Measurements from ENCODE around the gene NPEPPS. TPM values are rescaled to one million over a fixed set of nuclear protein-coding genes. Genes with fewer than 3 reads are reported as not detected.

Gene NPEPPS
- total RNA-seq, 1 experiment from 2014 or later = 137 TPM

GRCh38 chr17:47664624-47664941 is 133.7 kb downstream of the NPEPPS start:
- Histone ChIP-seq H3K27me3 (ENCODE audit: control insufficient read depth, insufficient read depth, low read length) (no peaks in the 10 kb centered on the region), H3K4me1 (ENCODE audit: control insufficient read depth, insufficient read depth, low read length) (no peaks in the 10 kb centered on the region), H3K27ac (ENCODE audit: low read length) (no peak overlapping the region), H3K4me3 (ENCODE audit: low read depth in 2 of 2, low read length in 2 of 2) (no peak overlapping the region), H3K9me3 (ENCODE audit: control insufficient read depth, insufficient read depth, low read depth, low read length) (no peaks in the 10 kb centered on the region), H3K36me3 (ENCODE audit: control insufficient read depth, insufficient read depth, low read length) (peaks cover 74% of the 10 kb centered on the region)
- POLR2A ChIA-PET = no interaction called here
- CTCF ChIA-PET = interaction anchor here (1.0 kb wide), 1 partner anchor 126 kb away, joined by 3 read pairs; no protein-coding TSS in a partner anchor
- intact Hi-C loops (cut with micrococcal nuclease; ENCODE audit: unreplicated experiment) = no loop called here
- ATAC-seq (no peak), DNase-seq (ENCODE audit: low read depth, low spot score) (no peak)
- in situ Hi-C loops (cut with HindIII; ENCODE audit: low pct_unique_long_range_greater_than_20kb, low sequenced_read_pairs) = no loop called here
- BruUV-seq (replicated peaks) = no TSS peak
- TF ChIP-seq SIN3A (IDR thresholded peaks at IDR 0.05; ENCODE audit: borderline replicate concordance, insufficient read depth, low read depth, low read length) (no peak), REST (IDR thresholded peaks at IDR 0.05; ENCODE audit: insufficient read depth in 1 of 2, low read depth in 2 of 2, low read length in 1 of 2) (no peak), CTCF (IDR thresholded peaks at IDR 0.05) (peak; percentile 70), TCF7L2 (IDR thresholded peaks at IDR 0.05; ENCODE audit: low read depth, low read length) (no peak)

- in situ Hi-C loops (cut with HindIII; ENCODE audit: low pct_unique_long_range_greater_than_20kb, low sequenced_read_pairs) (no loop called here), intact Hi-C loops (cut with micrococcal nuclease; ENCODE audit: unreplicated experiment) (no loop called here)
- Histone ChIP-seq H3K27ac (ENCODE audit: low read length) (no peak overlapping the region; the same call in 1 of the 2 replicates), H3K9me3 (ENCODE audit: control insufficient read depth, insufficient read depth, low read depth, low read length) (no peaks in the 10 kb centered on the region), H3K4me3 (ENCODE audit: low read depth in 2 of 2, low read length in 2 of 2) (no peak overlapping the region), H3K36me3 (ENCODE audit: control insufficient read depth, insufficient read depth, low read length) (peaks cover 74% of the 10 kb centered on the region), H3K4me1 (ENCODE audit: control insufficient read depth, insufficient read depth, low read length) (no peaks in the 10 kb centered on the region), H3K27me3 (ENCODE audit: control insufficient read depth, insufficient read depth, low read length) (no peaks in the 10 kb centered on the region)
- TF ChIP-seq SIN3A (IDR thresholded peaks at IDR 0.05; ENCODE audit: borderline replicate concordance, insufficient read depth, low read depth, low read length) (no peak), CTCF (IDR thresholded peaks at IDR 0.05) (no peak), TCF7L2 (IDR thresholded peaks at IDR 0.05; ENCODE audit: low read depth, low read length) (no peak), POLR2AphosphoS5 (IDR thresholded peaks at IDR 0.05; ENCODE audit: low read depth, low read length) (no peak), REST (IDR thresholded peaks at IDR 0.05; ENCODE audit: insufficient read depth in 1 of 2, low read depth in 2 of 2, low read length in 1 of 2) (no peak)
- no TSS peak for BruUV-seq (replicated peaks)
- ATAC-seq = no peak
- ChIA-PET POLR2A (no interaction called here), CTCF (interaction anchor here (1.0 kb wide), 1 partner anchor 20 kb away, joined by 3 read pairs; no protein-coding TSS in a partner anchor)
- no peak for DNase-seq (ENCODE audit: low read depth, low spot score)
Observed at GRCh38 chr17:47665655-47666054, 134.7 kb downstream of the NPEPPS start.

Data from Panc1 (cell line).